ENCODE measurements around the gene HSPB8. TPM values are rescaled to one million over a fixed set of nuclear protein-coding genes. Genes with fewer than 3 reads are reported as not detected.
A peak's percentile ranks its signal among the peaks of the same experiment; 100 is the strongest.

HSPB8 gene
- total RNA-seq, 4 donors from 2014 or later: 13.1 to 23.9 (median 19.8) TPM

DNA sequence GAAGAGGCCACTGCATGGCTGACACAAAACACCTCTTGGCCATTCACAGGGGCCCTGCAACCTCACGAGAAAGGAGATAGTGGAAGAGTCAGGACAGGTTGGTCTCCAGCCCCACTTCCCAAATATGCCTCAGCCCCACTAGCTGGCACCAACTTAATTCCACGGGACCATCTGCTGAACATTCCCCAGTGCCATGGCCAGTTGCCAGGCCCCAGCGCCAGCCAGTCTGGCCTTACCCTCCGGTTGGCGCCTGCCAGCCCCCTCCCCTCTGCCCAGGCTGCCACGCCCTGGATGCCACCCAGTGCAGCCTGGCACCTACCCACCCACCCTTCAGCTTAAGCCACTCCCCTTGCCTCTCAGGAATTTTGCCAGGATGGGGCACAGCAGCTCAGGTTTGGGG, 21.2 kb upstream of the HSPB8 start:
- H3K9me3 ChIP-seq: peaks cover 0 to 16% (median 0%) of the 10 kb centered on the region in 4 donors
- TF ChIP-seq POLR2A (IDR thresholded peaks at IDR 0.05): no peak
- TF ChIP-seq, protein P1, sequence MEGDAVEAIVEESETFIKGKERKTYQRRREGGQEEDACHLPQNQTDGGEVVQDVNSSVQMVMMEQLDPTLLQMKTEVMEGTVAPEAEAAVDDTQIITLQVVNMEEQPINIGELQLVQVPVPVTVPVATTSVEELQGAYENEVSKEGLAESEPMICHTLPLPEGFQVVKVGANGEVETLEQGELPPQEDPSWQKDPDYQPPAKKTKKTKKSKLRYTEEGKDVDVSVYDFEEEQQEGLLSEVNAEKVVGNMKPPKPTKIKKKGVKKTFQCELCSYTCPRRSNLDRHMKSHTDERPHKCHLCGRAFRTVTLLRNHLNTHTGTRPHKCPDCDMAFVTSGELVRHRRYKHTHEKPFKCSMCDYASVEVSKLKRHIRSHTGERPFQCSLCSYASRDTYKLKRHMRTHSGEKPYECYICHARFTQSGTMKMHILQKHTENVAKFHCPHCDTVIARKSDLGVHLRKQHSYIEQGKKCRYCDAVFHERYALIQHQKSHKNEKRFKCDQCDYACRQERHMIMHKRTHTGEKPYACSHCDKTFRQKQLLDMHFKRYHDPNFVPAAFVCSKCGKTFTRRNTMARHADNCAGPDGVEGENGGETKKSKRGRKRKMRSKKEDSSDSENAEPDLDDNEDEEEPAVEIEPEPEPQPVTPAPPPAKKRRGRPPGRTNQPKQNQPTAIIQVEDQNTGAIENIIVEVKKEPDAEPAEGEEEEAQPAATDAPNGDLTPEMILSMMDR (IDR thresholded peaks at IDR 0.05): no peak
- no peak for TF ChIP-seq EP300 (IDR thresholded peaks at IDR 0.05)
- 79 to 85% methylated on average over 4 to 6 of the region's 6 CpGs for WGBS, 2 donors
- DNase-seq (ENCODE audit: low spot score in 2 of 2): no peak
- no peaks in the 10 kb centered on the region for H3K36me3 ChIP-seq
- no peak overlapping the region for H3K4me3 ChIP-seq
- no peaks in the 10 kb centered on the region for H3K4me1 ChIP-seq
- peak overlapping the region in 1 of 4 donors; percentile 17 for H3K27ac ChIP-seq
- peaks cover 0 to 6% of the 10 kb centered on the region in 2 donors for H3K27me3 ChIP-seq

DNA sequence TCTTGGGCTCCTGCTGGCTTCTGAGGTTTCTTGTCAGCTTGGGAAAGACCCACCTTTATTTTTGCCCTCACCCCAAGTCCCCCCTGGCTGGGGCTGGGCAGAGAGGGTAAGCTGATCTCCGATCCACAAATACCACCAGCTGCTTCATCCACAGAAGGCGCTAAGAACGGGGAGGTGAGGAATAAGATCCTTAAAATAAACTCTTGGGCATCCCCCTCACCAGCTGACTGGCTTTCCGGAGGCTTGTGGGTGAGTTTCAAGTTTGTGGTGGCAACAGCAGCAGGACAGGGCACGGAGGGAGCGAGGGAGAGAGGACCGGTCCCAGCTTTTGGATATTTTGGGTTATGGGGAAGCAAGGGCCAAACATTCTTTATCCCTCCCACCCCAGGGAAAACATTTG, 20.8 kb upstream of the HSPB8 start:
- Histone ChIP-seq H3K9me3 (peaks cover 0 to 15% (median 0%) of the 10 kb centered on the region in 4 donors), H3K36me3 (no peaks in the 10 kb centered on the region), H3K4me3 (no peak overlapping the region), H3K27ac (no peak overlapping the region), H3K4me1 (no peaks in the 10 kb centered on the region), H3K27me3 (peaks cover 0 to 6% of the 10 kb centered on the region in 2 donors)
- TF ChIP-seq POLR2A (IDR thresholded peaks at IDR 0.05) (no peak), EP300 (IDR thresholded peaks at IDR 0.05) (no peak)
- TF ChIP-seq, protein P1 (IDR thresholded peaks at IDR 0.05): no peak
- WGBS, 2 donors: 83 to 89% methylated on average over 7 of the region's 7 CpGs
- no peak for DNase-seq (ENCODE audit: low spot score in 2 of 2)

DNA sequence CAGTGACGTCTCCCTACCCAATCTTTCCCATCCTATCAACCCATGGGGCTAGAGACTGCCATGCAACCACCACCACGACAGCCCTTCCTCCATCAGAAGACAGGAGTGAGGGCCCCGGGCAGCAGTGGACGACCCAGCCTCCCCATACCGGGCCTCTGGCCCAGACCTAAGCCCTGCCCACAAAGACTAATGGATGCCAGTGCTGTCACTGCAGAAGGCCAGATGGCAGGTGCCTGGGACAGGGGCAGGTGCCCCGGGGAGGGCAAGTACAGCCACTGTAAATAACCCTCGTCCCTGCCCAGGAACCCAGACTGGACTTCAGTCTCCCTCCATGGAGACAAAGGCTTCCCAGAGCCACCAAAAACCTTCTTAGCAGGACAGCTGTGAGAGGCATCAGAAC, 20.3 kb upstream of the HSPB8 start:
- no peak for DNase-seq (ENCODE audit: low spot score in 2 of 2)
- TF ChIP-seq POLR2A (IDR thresholded peaks at IDR 0.05): no peak
- no peak for TF ChIP-seq EP300 (IDR thresholded peaks at IDR 0.05)
- TF ChIP-seq, protein P1 (IDR thresholded peaks at IDR 0.05): no peak
- Histone ChIP-seq H3K27ac (no peak overlapping the region), H3K4me3 (no peak overlapping the region), H3K9me3 (peaks cover 0 to 11% (median 0%) of the 10 kb centered on the region in 4 donors), H3K27me3 (peaks cover 0 to 6% of the 10 kb centered on the region in 2 donors), H3K36me3 (no peaks in the 10 kb centered on the region), H3K4me1 (no peaks in the 10 kb centered on the region)
- WGBS, 2 donors: 59 to 76% methylated on average over 7 of the region's 7 CpGs

DNA sequence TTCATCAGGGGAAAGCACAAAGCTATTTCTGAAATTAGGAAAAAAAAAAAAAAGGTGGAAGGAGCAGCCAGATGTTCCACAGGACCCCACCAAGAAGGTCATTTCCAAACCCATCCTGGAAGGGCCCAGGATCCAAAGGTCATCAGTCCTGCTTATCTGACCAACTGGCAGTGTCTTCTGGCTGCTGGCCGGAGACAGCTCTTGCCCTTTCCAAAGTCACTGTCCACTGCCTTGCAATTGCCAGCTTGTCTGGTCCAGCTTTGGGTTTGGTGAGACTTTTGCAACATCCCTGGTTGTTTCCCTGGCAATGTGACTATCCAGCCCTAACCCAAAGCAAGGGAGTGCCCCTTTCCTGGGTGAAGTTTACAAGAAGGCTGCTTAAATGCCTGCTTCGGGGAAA, 18.9 kb upstream of the HSPB8 start:
- no peak overlapping the region for H3K27ac ChIP-seq
- WGBS, 2 donors: 70 to 90% methylated on average over 2 of the region's 2 CpGs
- no peaks in the 10 kb centered on the region for H3K4me1 ChIP-seq
- H3K27me3 ChIP-seq: no peaks in the 10 kb centered on the region
- H3K9me3 ChIP-seq: no peaks in the 10 kb centered on the region
- no peak for DNase-seq (ENCODE audit: low spot score in 2 of 2)
- no peak overlapping the region for H3K4me3 ChIP-seq
- no peaks in the 10 kb centered on the region for H3K36me3 ChIP-seq
- no peak for TF ChIP-seq EP300 (IDR thresholded peaks at IDR 0.05)
- TF ChIP-seq POLR2A (IDR thresholded peaks at IDR 0.05): no peak
- TF ChIP-seq, protein P1 (IDR thresholded peaks at IDR 0.05): no peak

DNA sequence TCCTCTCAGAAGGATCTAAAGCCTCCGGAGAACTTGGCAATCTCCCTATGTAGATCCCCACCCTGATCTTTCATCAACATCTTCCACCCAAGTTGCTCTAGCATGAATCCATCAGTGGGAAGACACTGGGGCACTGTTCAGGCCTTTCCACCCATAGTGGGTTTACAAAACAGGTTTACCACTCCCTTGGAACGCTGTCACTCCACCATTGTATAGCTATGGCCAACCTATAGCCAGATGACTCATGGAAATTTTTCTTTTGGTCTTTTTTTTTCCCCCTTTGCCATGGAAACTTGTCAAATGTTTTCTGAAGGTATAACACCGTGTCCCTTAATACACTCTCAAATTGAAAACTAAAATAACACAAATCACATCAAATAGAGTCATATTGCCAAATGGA, 10.8 kb upstream of the HSPB8 start:
- 72 to 79% methylated on average over 3 of the region's 3 CpGs for WGBS, 2 donors
- no peak overlapping the region for H3K27ac ChIP-seq
- DNase-seq (ENCODE audit: low spot score in 2 of 2): no peak
- no peaks in the 10 kb centered on the region for H3K36me3 ChIP-seq
- no peaks in the 10 kb centered on the region for H3K27me3 ChIP-seq
- no peaks in the 10 kb centered on the region for H3K9me3 ChIP-seq
- TF ChIP-seq, protein P1 (IDR thresholded peaks at IDR 0.05): no peak
- no peak for TF ChIP-seq EP300 (IDR thresholded peaks at IDR 0.05)
- TF ChIP-seq POLR2A (IDR thresholded peaks at IDR 0.05): no peak
- H3K4me1 ChIP-seq: no peaks in the 10 kb centered on the region
- no peak overlapping the region for H3K4me3 ChIP-seq

Data from tibial nerve (tissue), 4 donors.